Adrenal gland (tissue), 12 donors: Measurements from ENCODE around the gene ATM. TPM values are rescaled to one million over a fixed set of nuclear protein-coding genes. Genes with fewer than 3 reads are reported as not detected.

Source experiments
- DNase-seq, 7 donors: peaks; one replicate each; pipeline ENCODE4 v3.0.0-alpha.2; 2019 to 2020
- H3K27ac ChIP-seq, 5 donors: fragments of 200-600 bp; sonication (generic) in 4 of 5; 1 replicate in 3 of 5; 2 replicates in 2 of 5; pipeline versions ENCODE4 v1.5.1 to v1.8.0; 2016 to 2020; ENCODE audit warnings: mild to moderate bottlenecking in 1 of 5
- H3K27me3 ChIP-seq: fragments of 200-600 bp; 2 replicates; pipeline ENCODE4 v1.8.0; 2021
- H3K36me3 ChIP-seq, 2 donors: fragments of 200-600 bp; replicated peaks in 1 of 2; 1 replicate in 1 of 2; 2 replicates in 1 of 2; pipeline versions ENCODE4 v1.5.1 to v1.8.0; 2018 to 2022
- H3K4me1 ChIP-seq, 2 donors: fragments of 200-600 bp; replicated peaks in 1 of 2; 1 replicate in 1 of 2; 2 replicates in 1 of 2; pipeline versions ENCODE4 v1.5.1 to v1.8.0; 2018 to 2021
- H3K4me3 ChIP-seq, 4 donors: fragments of 200-600 bp; sonication (generic) in 3 of 4; one replicate each; pipeline ENCODE4 v1.5.1; 2016 to 2018
- H3K9me3 ChIP-seq, 3 donors: fragments of 200-600 bp; sonication (generic) in 1 of 3; replicated peaks in 1 of 3; 1 replicate in 2 of 3; 2 replicates in 1 of 3; pipeline versions ENCODE4 v1.5.1 to v1.8.0; 2016 to 2021
- CTCF ChIP-seq, 6 experiments: fragments of 450-650 bp in 4 of 6; fragments of 200-600 bp in 2 of 6; sonication (generic) in 1 of 6; IDR thresholded peaks; 1 replicate in 5 of 6; 2 replicates in 1 of 6; pipeline versions ENCODE4 v1.5.1 to v1.8.0; 2016 to 2021; ENCODE audit warnings: antibody characterized with exemption in 6 of 6, mild to moderate bottlenecking in 2 of 6, moderate library complexity in 1 of 6
- POLR2A ChIP-seq, 2 donors: fragments of 450-650 bp; IDR thresholded peaks; one replicate each; pipeline ENCODE4 v1.6.1; 2017; ENCODE audit warnings: antibody characterized with exemption in 2 of 2, mild to moderate bottlenecking in 2 of 2, moderate library complexity in 1 of 2
- WGBS, 4 donors: extraction: QIAGEN DNeasy Blood & Tissue Kit in 2 of 4; methylation state at CpG; one replicate each; pipeline versions ENCODE4 v1.1.5 to v1.1.7; 2013 to 2017; 5-methylcytosine and 5-hydroxymethylcytosine counted together
- intact Hi-C, 2 donors: fragments of 100-400 bp; cut with DNase I; formaldehyde crosslinking; loops; one replicate each; pipeline versions ENCODE4 v1.14.1 to v1.15.0; 2022 to 2023
- polyA plus RNA-seq, 3 donors: library from polyadenylated mRNA; stranded (reverse); fragments of 200-250 nt in 2 of 3; fragments of 350-450 nt in 1 of 3; fragmentation: Illumina TruSeq in 1 of 3; extraction: RNeasy Lipid Tissue Mini Kit (QIAGEN cat#74804) in 1 of 3; gene quantifications; one replicate each; pipeline ENCODE4 v1.2.3, GENCODE V29; 2013 to 2014
- total RNA-seq, 9 donors: library from RNA; depleted of rRNA in 4 of 9; stranded (reverse); fragments of >200 nt in 4 of 9; fragments of 120-200 nt in 1 of 9; fragmentation: NEBNext Ultra II Directional in 1 of 9; extraction: Animal tissue kit (Norgen Biotek cat#: 25700) in 1 of 9; gene quantifications; one replicate each; pipeline versions ENCODE4 v1.1.0 to v1.2.4, GENCODE V29; 2013 to 2023
- donor health status: healthy with polysubstance abuse.
- donor health status: Bipolar disorder and iron deficiency.
- donor health status: DM: yes; HTN: yes; CAD: no.
- donor health status: DM: no; HTN: no; CAD: no.
- donor health status: DM: no; HTN: no; CAD: no.
- donor health status: DM: yes; HTN: yes; CAD: no.

ATM gene
- total and polyA plus RNA-seq, 12 donors: 19.9 to 127 (median 66.8) TPM

- peaks cover 0 to 29% of the 10 kb centered on the region in 2 donors for H3K4me1 ChIP-seq
- H3K27me3 ChIP-seq: no peaks in the 10 kb centered on the region
- TF ChIP-seq POLR2A (IDR thresholded peaks at IDR 0.05) (no peak), CTCF (IDR thresholded peaks at IDR 0.05) (no peak)
- DNase-seq: no peak
- no peak overlapping the region for H3K4me3 ChIP-seq
- H3K36me3 ChIP-seq: no peaks in the 10 kb centered on the region
- 66 to 80% (median 72%) methylated on average over 4 of the region's 4 CpGs for WGBS, 4 donors
- intact Hi-C loops: no loop called here
- no peak overlapping the region for H3K27ac ChIP-seq
- no peaks in the 10 kb centered on the region for H3K9me3 ChIP-seq
These were observed 5.9 kb upstream of the ATM start for GRCh38 chr11:108216988-108217387.

- no peaks in the 10 kb centered on the region for H3K9me3 ChIP-seq
- DNase-seq: no peak
- peaks cover 0 to 29% of the 10 kb centered on the region in 2 donors for H3K4me1 ChIP-seq
- no peak overlapping the region for H3K4me3 ChIP-seq
- WGBS, 4 donors: 46 to 72% (median 59%) methylated on average over 2 of the region's 2 CpGs
- H3K36me3 ChIP-seq: no peaks in the 10 kb centered on the region
- H3K27ac ChIP-seq: no peak overlapping the region
- no peaks in the 10 kb centered on the region for H3K27me3 ChIP-seq
- TF ChIP-seq CTCF (IDR thresholded peaks at IDR 0.05): no peak
- no peak for TF ChIP-seq POLR2A (IDR thresholded peaks at IDR 0.05)
- intact Hi-C loops: no loop called here
These were observed 4.4 kb upstream of the ATM start for GRCh38 chr11:108218455-108218854.

- intact Hi-C loops: no loop called here
- WGBS, 4 donors: 77 to 85% (median 84%) methylated on average over 7 of the region's 7 CpGs
These were observed 3.7 kb upstream of the ATM start for GRCh38 chr11:108218912-108219783.

More at GRCh38 chr11:108218912-108219783, 3.7 kb upstream of the ATM start:
- H3K4me1 ChIP-seq: peaks cover 5 to 34% of the 10 kb centered on the region in 2 donors
- H3K9me3 ChIP-seq: no peaks in the 10 kb centered on the region
- H3K4me3 ChIP-seq: no peak overlapping the region
- H3K27ac ChIP-seq: no peak overlapping the region
- H3K36me3 ChIP-seq: no peaks in the 10 kb centered on the region
- H3K27me3 ChIP-seq: no peaks in the 10 kb centered on the region
- DNase-seq: no peak
- no peak for TF ChIP-seq POLR2A (IDR thresholded peaks at IDR 0.05)
- TF ChIP-seq CTCF (IDR thresholded peaks at IDR 0.05): no peak
